GM18498 (cell line): Measurements from ENCODE around the gene FRAT1.
"Not testable (repeated sequence)": the region's sequence is repeated elsewhere in the genome, so short reads cannot be mapped to it uniquely, and the experiment has no call there.

Experiments
- ATAC-seq: cut with Tn5 transposase; IDR thresholded peaks from one replicate; pipeline ENCODE4 v1.9.1; 2021; ENCODE audit warnings: mild to moderate bottlenecking, moderate library complexity; ENCODE audit not compliant: unreplicated experiment

FRAT1 gene

GRCh38 chr10:97334370-97335175, 15.5 kb downstream of the FRAT1 start, which contains the start of gene FRAT2:
Gene FRAT2, minus strand, starts transcription at chr10:97334729. Its CDS starts 157 bp downstream, at chr10:97334572.
- ATAC-seq: peak; percentile 91

GRCh38 chr10:97335188-97335619, 16.1 kb downstream of the FRAT1 start:
- no peak for ATAC-seq

DNA sequence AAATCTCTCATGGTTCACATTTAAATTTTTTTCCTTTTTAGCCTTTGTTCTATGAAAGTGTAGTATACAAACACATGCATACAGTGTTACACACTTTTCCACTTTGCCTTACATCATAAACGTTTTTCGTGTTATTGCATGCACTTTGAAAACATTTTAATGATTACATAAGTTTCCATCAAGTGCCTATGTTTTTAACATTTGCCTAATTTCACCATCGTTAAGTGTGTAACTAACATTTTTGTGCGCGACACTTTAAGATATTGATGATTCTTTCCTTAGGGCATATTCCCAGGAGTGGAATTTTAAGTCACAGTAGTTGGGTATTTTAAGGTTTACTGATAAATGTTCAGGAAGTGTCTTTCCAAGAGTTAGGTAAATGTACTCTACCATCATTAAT, 16.9 kb downstream of the FRAT1 start:
- ATAC-seq: no peak

- no peak for ATAC-seq
These were observed 17.4 kb downstream of the FRAT1 start for GRCh38 chr10:97336446-97336845.

- ATAC-seq: no peak
These were observed 18.1 kb downstream of the FRAT1 start for GRCh38 chr10:97336942-97337831.

DNA sequence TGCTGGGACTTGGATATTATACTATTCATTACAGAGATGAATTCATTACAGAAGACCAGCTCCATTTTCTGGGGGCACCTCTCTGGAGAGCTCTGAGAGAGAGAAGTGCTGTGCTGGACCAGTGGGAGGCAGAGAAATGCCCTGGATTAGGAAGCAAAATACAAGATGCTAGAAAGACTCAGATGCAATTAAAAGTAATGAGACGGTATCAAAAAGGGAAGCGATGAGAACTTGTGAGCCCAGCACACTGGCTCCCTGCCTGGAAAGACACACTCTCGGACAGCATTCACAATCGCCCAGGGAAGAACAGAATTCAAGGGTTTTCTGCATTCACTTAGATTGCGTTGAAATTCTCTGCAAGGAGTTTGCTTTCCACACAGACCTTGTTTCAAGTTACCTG, 19.0 kb downstream of the FRAT1 start:
- no peak for ATAC-seq

DNA sequence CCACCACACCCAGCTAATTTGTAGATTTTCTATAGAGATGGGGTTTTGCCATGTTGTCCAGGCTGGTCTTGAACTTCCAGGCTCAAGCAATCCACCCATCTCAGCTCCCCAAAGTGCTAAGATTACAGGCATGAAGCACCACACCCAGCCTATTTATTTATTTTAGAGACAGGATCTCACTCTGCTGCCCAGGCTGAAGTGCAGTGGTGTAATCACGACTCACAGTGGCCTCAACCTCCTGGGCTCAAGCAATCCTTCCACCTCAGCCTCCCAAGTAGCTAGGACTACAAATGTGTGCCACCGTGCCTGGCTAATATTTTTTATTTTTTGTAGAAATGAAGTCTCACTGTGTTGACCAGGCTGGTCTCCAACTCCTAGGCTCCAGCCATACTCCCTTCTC, 22.3 kb downstream of the FRAT1 start:
- ATAC-seq: no peak

DNA sequence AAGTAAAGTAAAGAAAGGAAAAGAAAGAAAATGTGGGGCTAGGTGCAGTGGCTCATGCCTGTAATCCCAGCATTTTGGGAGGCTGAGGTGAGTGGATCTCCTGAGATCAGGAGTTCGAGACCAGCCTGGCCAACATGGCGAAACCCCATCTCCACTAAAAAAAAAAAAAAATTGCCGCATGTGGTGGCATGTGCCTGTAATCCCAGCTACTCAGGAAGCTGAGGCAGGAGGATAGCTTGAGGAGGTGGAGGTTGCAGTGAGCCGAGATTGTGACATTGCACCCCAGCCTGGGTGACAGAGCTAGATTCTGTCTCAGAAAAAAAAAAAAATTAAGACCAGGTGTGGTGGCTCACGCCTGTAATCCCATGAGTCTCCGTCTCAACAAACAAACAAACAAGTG, 24.6 kb downstream of the FRAT1 start:
- ATAC-seq: not testable (repeated sequence)

GRCh38 chr10:97347317-97347716, 28.2 kb downstream of the FRAT1 start:
- no peak for ATAC-seq

DNA sequence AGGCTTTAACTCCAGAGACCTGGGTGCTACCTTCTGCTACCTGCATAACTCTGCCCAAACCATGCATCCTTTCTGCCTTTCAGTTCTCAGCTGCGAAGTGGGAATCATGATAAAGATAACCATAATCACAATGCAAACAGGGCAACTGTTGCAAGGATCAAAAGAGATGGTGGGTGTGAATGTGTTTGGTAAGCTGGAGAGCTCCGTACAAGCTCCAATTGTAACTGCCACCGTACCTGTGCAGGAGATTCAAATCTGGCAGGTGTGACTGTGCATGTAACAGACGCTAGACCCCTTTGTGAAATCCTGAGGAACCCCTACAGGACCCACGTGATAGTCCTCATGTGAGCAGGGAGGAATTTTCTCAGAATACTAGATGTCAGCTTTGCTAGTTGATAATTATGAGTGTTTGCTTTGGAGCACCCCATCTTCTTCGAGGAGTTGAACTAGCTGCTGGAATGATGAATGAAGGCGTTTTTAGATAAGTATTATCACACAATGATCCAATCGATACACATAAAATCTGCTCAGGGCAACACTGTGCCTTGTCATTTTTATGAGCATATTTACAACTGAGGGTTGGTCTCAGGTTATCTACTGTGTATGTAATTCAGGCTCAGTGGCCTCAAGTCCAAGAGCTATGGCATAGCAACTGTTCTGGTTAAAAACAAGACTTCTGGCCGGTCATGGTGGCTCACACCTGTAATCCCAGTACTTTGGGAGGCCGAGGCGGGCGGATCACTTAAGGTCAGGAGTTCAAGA, 30.9 kb downstream of the FRAT1 start:
- ATAC-seq: no peak

GRCh38 chr10:97353945-97354344, 34.9 kb downstream of the FRAT1 start:
- ATAC-seq: no peak

DNA sequence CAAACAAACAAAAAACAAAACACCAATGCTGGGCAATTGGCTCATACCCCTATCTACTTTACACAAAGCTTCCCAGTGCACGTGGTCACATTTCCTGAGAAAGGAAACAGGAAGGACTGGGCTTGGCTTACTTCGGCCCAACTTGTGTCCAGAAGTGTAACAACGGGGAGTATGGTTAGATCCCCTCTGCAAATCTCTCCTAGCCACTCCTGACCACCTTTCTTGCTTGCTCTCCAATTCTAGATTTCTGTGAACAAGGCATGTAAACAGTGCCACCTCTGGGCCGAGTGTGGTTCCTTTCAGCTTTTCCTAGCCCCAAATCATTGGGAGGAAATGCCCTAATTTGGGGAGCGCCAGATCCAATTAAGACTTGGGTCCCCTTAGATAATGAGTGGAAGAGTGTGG, 36.5 kb downstream of the FRAT1 start:
- no peak for ATAC-seq

DNA sequence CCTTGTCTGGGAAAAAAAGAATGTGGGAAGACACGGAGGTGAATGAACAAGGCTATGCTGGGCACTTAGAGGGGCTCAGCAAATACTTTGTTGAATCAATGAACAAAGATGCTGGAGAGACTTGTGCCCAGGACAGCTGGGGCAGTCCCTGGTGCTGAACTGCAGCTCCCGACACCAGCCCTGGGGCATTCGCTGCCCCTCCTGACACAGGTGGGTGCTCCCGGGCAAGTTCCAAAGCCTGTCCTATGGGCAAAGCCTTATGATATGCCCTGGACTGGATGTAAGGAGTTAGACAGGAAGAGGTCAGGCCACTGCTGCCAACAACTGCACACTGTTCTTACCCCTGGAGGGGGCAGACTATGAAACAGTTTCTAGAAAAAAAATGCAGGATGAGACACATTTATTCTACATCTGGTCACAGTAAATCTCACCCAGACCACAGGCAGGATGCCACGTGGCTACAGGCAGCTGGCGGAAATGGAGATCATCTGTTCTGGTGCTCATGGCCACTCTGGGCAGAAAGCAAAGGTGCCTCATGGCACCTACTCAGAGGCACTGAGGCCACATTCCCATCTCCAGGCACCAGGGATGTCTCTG, 37.3 kb downstream of the FRAT1 start:
- no peak for ATAC-seq

- no peak for ATAC-seq
These were observed 37.8 kb downstream of the FRAT1 start for GRCh38 chr10:97356918-97357317.

GRCh38 chr10:97358349-97358748, 39.3 kb downstream of the FRAT1 start:
- no peak for ATAC-seq

GRCh38 chr10:97358781-97359180, 39.7 kb downstream of the FRAT1 start:
- ATAC-seq: no peak

DNA sequence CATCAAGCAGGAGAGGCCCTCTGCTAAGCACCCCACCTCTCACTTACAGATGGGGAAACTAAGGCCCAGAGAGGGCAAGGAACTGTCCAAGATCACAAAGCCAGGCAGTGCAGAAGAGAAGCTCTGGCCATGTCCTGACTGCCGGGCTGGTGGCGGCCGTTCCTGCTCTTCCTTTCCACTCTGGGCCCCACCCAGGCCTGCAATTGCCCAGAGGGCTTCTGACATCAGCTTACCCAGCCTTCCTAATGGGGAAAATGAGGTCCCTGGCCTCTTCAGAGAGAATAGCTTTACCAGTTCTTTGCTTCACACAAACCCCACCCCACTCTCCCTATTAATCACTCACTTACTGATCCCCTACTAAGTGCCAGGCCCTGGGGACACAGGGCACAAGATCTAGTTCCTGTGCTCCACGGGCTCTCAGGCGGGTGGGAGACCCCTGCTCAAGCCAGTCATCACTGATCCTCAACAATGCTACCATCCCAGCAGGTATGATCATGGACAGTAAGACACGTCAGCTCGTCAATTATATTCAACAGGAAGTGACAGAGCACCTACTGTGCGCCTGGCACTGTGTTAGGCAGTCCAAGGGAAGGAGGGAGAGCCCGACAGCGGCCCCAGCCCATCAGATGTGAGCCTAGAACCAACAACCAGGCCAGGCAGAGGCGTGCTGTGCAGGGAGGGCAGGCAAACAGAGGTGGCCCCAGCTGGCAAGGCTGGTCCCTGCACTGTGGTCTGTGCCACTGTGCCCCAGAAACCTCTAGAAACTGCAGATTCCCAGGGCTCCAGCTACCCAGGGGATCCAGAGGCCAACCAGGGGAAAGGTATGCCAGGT, 41.9 kb downstream of the FRAT1 start:
- ATAC-seq: no peak

GRCh38 chr10:97361537-97361901, 42.4 kb downstream of the FRAT1 start:
- ATAC-seq: no peak

GRCh38 chr10:97362310-97363033, 43.4 kb downstream of the FRAT1 start:
- ATAC-seq: no peak
